HFFc6 (cell line): ENCODE results near the gene ANKRD13A. TPM values are rescaled to one million over a fixed set of nuclear protein-coding genes. Genes with fewer than 3 reads are reported as not detected.

Experiments
- DNase-seq: peaks from one replicate; pipeline ENCODE4 v3.0.0-alpha.2; 2018
- H3K27ac Mint-ChIP-seq: 2 replicates; pipeline ENCODE4 v1.8.0; 2020; ENCODE audit warnings: mild to moderate bottlenecking, mixed read lengths
- H3K27me3 Mint-ChIP-seq: 2 replicates; pipeline ENCODE4 v1.8.0; 2021; ENCODE audit warnings: mild to moderate bottlenecking, moderate library complexity, mixed read lengths; ENCODE audit not compliant: insufficient read depth
- H3K36me3 Mint-ChIP-seq: 2 replicates; pipeline ENCODE4 v1.8.0; 2021; ENCODE audit warnings: low read depth, mixed read lengths
- H3K4me1 Mint-ChIP-seq: 2 replicates; pipeline ENCODE4 v1.8.0; 2020; ENCODE audit warnings: low read depth, mixed read lengths
- H3K4me3 Mint-ChIP-seq: 2 replicates; pipeline ENCODE4 v1.8.0; 2020; ENCODE audit warnings: mild to moderate bottlenecking, moderate library complexity, mixed read lengths
- H3K9me3 Mint-ChIP-seq: 2 replicates; pipeline ENCODE4 v1.8.0; 2020; ENCODE audit warnings: mild to moderate bottlenecking, mixed read lengths
- CTCF ChIP-seq: fragments of 200-600 bp; sonication (generic); IDR thresholded peaks from 2 replicates; pipeline ENCODE4 v1.5.0; 2021; ENCODE audit warnings: antibody characterized with exemption, mild to moderate bottlenecking
- total RNA-seq, 6 experiments: library from RNA; stranded (reverse); fragmentation: NEBNext Ultra II Directional; extraction: Animal tissue kit (Norgen Biotek cat#: 25700); gene quantifications; 2 replicates in 1 of 6; 3 replicates in 5 of 6; pipeline ENCODE4 v1.2.3, GENCODE V29; 2021

The ANKRD13A gene
- total RNA-seq, 6 experiments from 2014 or later: 133 to 150 (median 146) TPM

GRCh38 chr12:109967383-109968031, 31.7 kb upstream of the ANKRD13A start:
- Mint-ChIP-seq H3K4me1 (peaks cover 37% of the 10 kb centered on the region), H3K27me3 (peaks cover 5% of the 10 kb centered on the region), H3K36me3 (peaks cover 41% of the 10 kb centered on the region), H3K9me3 (no peaks in the 10 kb centered on the region), H3K4me3 (no peak overlapping the region), H3K27ac (peak overlapping the region; percentile 69)
- TF ChIP-seq CTCF: no peak
- no peak for DNase-seq

GRCh38 chr12:109968032-109968420, 31.2 kb upstream of the ANKRD13A start:
- peaks cover 7% of the 10 kb centered on the region for H3K27me3 Mint-ChIP-seq
- no peaks in the 10 kb centered on the region for H3K9me3 Mint-ChIP-seq
- H3K36me3 Mint-ChIP-seq: peaks cover 37% of the 10 kb centered on the region
- no peak for TF ChIP-seq CTCF
- H3K27ac Mint-ChIP-seq: peak overlapping the region; percentile 69
- no peak for DNase-seq
- no peak overlapping the region for H3K4me3 Mint-ChIP-seq
- peaks cover 32% of the 10 kb centered on the region for H3K4me1 Mint-ChIP-seq

- Mint-ChIP-seq H3K27me3 (peaks cover 7% of the 10 kb centered on the region; the same call in 1 of the 2 replicates), H3K27ac (no peak overlapping the region), H3K4me1 (peaks cover 24% of the 10 kb centered on the region), H3K4me3 (no peak overlapping the region), H3K36me3 (peaks cover 36% of the 10 kb centered on the region), H3K9me3 (no peaks in the 10 kb centered on the region)
- no peak for DNase-seq
- no peak for TF ChIP-seq CTCF
Observed at GRCh38 chr12:109968801-109969200, 30.4 kb upstream of the ANKRD13A start.

GRCh38 chr12:109972821-109973220, 26.4 kb upstream of the ANKRD13A start:
- H3K9me3 Mint-ChIP-seq: no peaks in the 10 kb centered on the region
- no peak overlapping the region for H3K4me3 Mint-ChIP-seq
- peaks cover 5% of the 10 kb centered on the region for H3K4me1 Mint-ChIP-seq
- DNase-seq: no peak
- TF ChIP-seq CTCF: no peak
- peaks cover 38% of the 10 kb centered on the region for H3K36me3 Mint-ChIP-seq
- peaks cover 4% of the 10 kb centered on the region; the same call in 1 of the 2 replicates for H3K27me3 Mint-ChIP-seq
- no peak overlapping the region for H3K27ac Mint-ChIP-seq

- Mint-ChIP-seq H3K27ac (no peak overlapping the region), H3K36me3 (peaks cover 47% of the 10 kb centered on the region), H3K4me1 (peaks cover 19% of the 10 kb centered on the region), H3K9me3 (no peaks in the 10 kb centered on the region), H3K4me3 (no peak overlapping the region), H3K27me3 (no peaks in the 10 kb centered on the region)
- TF ChIP-seq CTCF: no peak
- DNase-seq: no peak
Observed at GRCh38 chr12:109981311-109981710, 17.9 kb upstream of the ANKRD13A start.
